ENCODE data around the gene RNF144B.

Gene RNF144B

GRCh38 chr6:18514180-18514579 is 127.0 kb downstream of the RNF144B start:
- Histone ChIP-seq H4K20me1 (ENCODE audit: insufficient read depth, low read length, poor library complexity, severe bottlenecking) (no peaks in the 10 kb centered on the region), H3K9me3 (ENCODE audit: insufficient read depth, low read depth, low read length) (no peaks in the 10 kb centered on the region), H3K27me3 (ENCODE audit: insufficient read depth, low read length, poor library complexity, severe bottlenecking) (no peaks in the 10 kb centered on the region), H3F3A (ENCODE audit: low read depth) (no peaks in the 10 kb centered on the region), H3K9ac (ENCODE audit: low read depth, low read length, poor library complexity, severe bottlenecking) (no peak overlapping the region), H3K79me2 (ENCODE audit: insufficient read depth, low read length) (no peaks in the 10 kb centered on the region), H2AFZ (ENCODE audit: low read length) (no peak overlapping the region), H3K4me1 (ENCODE audit: insufficient read depth, low read length, poor library complexity, severe bottlenecking) (no peaks in the 10 kb centered on the region), H3K4me3 (ENCODE audit: low read length, poor library complexity, severe bottlenecking) (no peak overlapping the region), H3K9me2 (replicated peaks; ENCODE audit: low read depth, low read length) (no peaks in the 10 kb centered on the region), H3K4me2 (ENCODE audit: low read depth, low read length, poor library complexity, severe bottlenecking) (no peak overlapping the region), H3K36me3 (ENCODE audit: insufficient read depth, low read length) (no peaks in the 10 kb centered on the region)
- TF ChIP-seq EZH2phosphoT487 (IDR thresholded peaks at IDR 0.05; ENCODE audit: borderline replicate concordance): no peak
- TF ChIP-seq CTCF (conservative IDR thresholded peaks at IDR 0.05; ENCODE audit: low read length): no peak

- H4K20me1 ChIP-seq (ENCODE audit: insufficient read depth, low read length, poor library complexity, severe bottlenecking): no peaks in the 10 kb centered on the region
- H3K4me2 ChIP-seq (ENCODE audit: low read depth, low read length, poor library complexity, severe bottlenecking): no peak overlapping the region
- H3K79me2 ChIP-seq (ENCODE audit: insufficient read depth, low read length): no peaks in the 10 kb centered on the region
- H2AFZ ChIP-seq (ENCODE audit: low read length): no peak overlapping the region
- no peaks in the 10 kb centered on the region for H3K9me3 ChIP-seq (ENCODE audit: insufficient read depth, low read depth, low read length)
- no peak overlapping the region for H3K4me3 ChIP-seq (ENCODE audit: low read length, poor library complexity, severe bottlenecking)
- H3F3A ChIP-seq (ENCODE audit: low read depth): no peaks in the 10 kb centered on the region
- no peaks in the 10 kb centered on the region for H3K4me1 ChIP-seq (ENCODE audit: insufficient read depth, low read length, poor library complexity, severe bottlenecking)
- no peaks in the 10 kb centered on the region for H3K36me3 ChIP-seq (ENCODE audit: insufficient read depth, low read length)
- TF ChIP-seq CTCF (conservative IDR thresholded peaks at IDR 0.05; ENCODE audit: low read length) (no peak), EZH2phosphoT487 (IDR thresholded peaks at IDR 0.05; ENCODE audit: borderline replicate concordance) (no peak)
- H3K27me3 ChIP-seq (ENCODE audit: insufficient read depth, low read length, poor library complexity, severe bottlenecking): no peaks in the 10 kb centered on the region
- H3K9me2 ChIP-seq (replicated peaks; ENCODE audit: low read depth, low read length): no peaks in the 10 kb centered on the region
- H3K9ac ChIP-seq (ENCODE audit: low read depth, low read length, poor library complexity, severe bottlenecking): no peak overlapping the region
Observed at GRCh38 chr6:18515767-18516166, 128.6 kb downstream of the RNF144B start.

Measured in Loucy (cell line).